ENCODE data around the gene OXCT1.
"Not testable (repeated sequence)": the region's sequence is repeated elsewhere in the genome, so short reads cannot be mapped to it uniquely, and the experiment has no call there.

The OXCT1 gene

GRCh38 chr5:41817625-41818301 lies 52.5 kb downstream of the OXCT1 start:
- TF ChIP-seq CTCF (IDR thresholded peaks at IDR 0.05; ENCODE audit: low read depth, low read length, missing control alignments) = no peak
- no peak overlapping the region for H3K4me3 ChIP-seq (replicated peaks; ENCODE audit: low read depth, low read length)
- no peak for DNase-seq (ENCODE audit: extremely low read depth, low read depth)

- no peak for DNase-seq (ENCODE audit: extremely low read depth, low read depth)
- H3K4me3 ChIP-seq (replicated peaks; ENCODE audit: low read depth, low read length) = no peak overlapping the region
- no peak for TF ChIP-seq CTCF (IDR thresholded peaks at IDR 0.05; ENCODE audit: low read depth, low read length, missing control alignments)
These were observed 54.5 kb downstream of the OXCT1 start for GRCh38 chr5:41815663-41816229.

- no peak for DNase-seq (ENCODE audit: extremely low read depth, low read depth)
- no peak for TF ChIP-seq CTCF (IDR thresholded peaks at IDR 0.05; ENCODE audit: low read depth, low read length, missing control alignments)
- no peak overlapping the region for H3K4me3 ChIP-seq (replicated peaks; ENCODE audit: low read depth, low read length)
These were observed 55.0 kb downstream of the OXCT1 start for GRCh38 chr5:41815261-41815660.

- not testable (repeated sequence) for DNase-seq (ENCODE audit: extremely low read depth, low read depth); H3K4me3 ChIP-seq (replicated peaks; ENCODE audit: low read depth, low read length)
These were observed 55.9 kb downstream of the OXCT1 start for GRCh38 chr5:41814306-41814705.

GRCh38 chr5:41812156-41812555 lies 58.1 kb downstream of the OXCT1 start:
- no peak overlapping the region for H3K4me3 ChIP-seq (replicated peaks; ENCODE audit: low read depth, low read length)
- no peak for DNase-seq (ENCODE audit: extremely low read depth, low read depth)
- no peak for TF ChIP-seq CTCF (IDR thresholded peaks at IDR 0.05; ENCODE audit: low read depth, low read length, missing control alignments)

GRCh38 chr5:41809128-41809527 lies 61.1 kb downstream of the OXCT1 start:
- DNase-seq (ENCODE audit: extremely low read depth, low read depth) = no peak
- no peak overlapping the region for H3K4me3 ChIP-seq (replicated peaks; ENCODE audit: low read depth, low read length)
- TF ChIP-seq CTCF (IDR thresholded peaks at IDR 0.05; ENCODE audit: low read depth, low read length, missing control alignments) = no peak

GRCh38 chr5:41808294-41808693 lies 61.9 kb downstream of the OXCT1 start:
- TF ChIP-seq CTCF (IDR thresholded peaks at IDR 0.05; ENCODE audit: low read depth, low read length, missing control alignments) = no peak
- H3K4me3 ChIP-seq (replicated peaks; ENCODE audit: low read depth, low read length) = no peak overlapping the region
- no peak for DNase-seq (ENCODE audit: extremely low read depth, low read depth)

All from HFF-Myc (cell line).